HG03280 (cell line): ENCODE data around the gene HABP4.
A peak's percentile ranks its signal among the peaks of the same experiment; 100 is the strongest.

ENCODE experiments used
- ATAC-seq: cut with Tn5 transposase; IDR thresholded peaks from one replicate; pipeline ENCODE4 v1.9.1; 2021; ENCODE audit warnings: mild to moderate bottlenecking, moderate library complexity; ENCODE audit not compliant: unreplicated experiment

Gene HABP4

DNA sequence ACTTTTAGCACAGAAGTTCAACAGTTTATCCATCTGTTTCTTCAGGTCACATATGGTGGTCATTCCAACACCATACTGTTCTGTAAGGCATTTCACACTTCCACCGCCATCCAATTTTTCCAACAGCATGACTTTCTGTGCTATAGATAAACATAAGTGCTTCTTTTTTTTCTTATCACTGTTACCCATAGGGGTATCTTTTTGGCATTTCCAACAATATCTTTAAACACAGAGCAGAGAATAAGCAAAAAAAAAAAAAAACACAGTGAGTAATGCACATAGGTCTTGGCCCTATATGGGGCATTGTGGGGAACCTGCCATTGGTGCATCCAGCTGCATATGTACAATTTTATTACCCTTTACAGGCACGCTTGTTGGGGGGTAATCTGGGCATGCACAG, 19.6 kb upstream of the HABP4 start:
- ATAC-seq = no peak

DNA sequence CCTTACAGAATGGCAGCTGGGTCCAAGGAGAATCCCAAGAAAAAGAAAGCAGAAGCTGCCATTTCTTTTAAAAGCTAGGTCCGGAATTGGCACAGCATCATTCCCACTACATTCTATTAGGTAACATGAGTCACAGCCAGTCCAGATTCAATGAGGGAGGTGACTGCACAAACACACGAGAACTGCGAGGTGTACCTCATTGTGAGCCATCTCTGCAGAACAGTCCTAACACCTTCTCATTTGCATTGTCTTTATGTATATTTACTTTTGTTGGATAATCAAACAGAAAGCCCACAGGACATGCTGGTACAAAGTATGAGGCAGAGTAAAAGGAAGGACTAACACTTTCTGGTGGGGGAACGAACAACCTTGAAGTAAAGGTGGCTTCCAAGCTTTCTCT, 14.6 kb upstream of the HABP4 start:
- ATAC-seq = no peak

DNA sequence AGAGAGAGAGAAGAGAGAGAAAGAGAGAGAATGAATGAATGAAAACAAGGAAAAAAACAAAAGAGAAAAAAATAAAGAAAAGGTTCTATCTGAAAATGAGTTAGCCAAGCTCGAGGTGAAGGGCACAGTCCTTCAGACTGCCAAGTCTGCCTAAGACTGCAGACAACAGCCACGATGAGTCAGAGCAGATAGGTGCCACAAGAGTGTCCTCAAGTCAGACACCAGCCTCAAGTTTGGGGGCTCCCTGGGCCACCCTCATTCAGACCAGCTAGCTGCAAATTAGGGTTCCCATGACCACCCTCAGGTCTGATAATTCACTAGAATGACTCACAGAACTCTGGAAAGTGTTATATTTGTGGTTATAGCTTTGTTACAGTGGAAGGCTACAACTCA, 13.9 kb upstream of the HABP4 start:
- no peak for ATAC-seq

DNA sequence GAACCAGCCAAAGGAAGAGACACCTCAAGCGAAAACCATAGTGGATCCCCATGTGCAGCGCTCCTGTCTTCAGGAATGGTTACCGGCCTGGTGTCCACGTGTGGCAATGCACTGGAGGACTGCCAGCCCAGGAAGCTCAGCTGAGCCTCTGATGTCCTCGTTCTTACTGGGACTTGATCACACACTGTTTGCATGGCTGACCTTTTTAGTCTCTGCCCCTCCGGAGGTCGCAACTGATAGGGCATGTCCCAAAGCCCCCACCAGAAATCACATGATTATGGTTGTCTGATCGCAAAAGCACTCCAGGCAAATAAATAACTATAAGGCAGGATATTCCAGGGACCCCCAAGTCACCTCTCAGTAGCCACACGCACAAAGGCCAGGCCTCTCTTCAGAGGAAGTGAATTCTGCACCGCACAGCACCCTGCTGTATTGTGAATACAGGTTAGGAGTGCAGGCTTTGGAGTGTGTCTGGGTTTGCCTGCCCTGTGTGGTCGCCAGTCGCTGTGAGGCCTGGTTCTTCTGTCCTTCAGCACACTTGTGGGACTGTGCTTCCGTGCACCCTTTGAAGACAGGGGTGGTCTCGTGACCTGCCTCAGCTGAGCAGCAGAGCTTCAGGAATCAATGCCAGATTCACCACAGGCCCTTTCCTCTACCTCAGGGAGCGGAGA, 13.4 kb upstream of the HABP4 start:
- no peak for ATAC-seq

DNA sequence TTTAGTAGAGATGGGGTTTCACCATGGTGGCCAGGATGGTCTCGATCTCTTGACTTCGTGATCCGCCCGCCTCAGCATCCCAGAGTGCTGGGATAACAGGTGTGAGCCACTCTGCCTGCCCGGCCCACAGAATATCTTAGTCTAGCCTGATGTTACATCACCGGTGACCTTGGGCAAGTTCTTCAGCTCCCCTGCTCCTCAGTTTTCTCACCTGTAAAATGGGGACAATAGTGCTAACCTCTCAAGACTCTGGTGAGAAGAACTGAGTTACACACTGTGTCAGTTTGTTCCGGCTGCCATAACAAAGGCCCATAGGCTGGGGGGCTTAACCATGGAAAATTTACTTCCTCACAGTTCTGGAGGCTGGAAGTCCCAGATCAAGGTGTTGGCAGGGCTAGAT, 12.5 kb upstream of the HABP4 start:
- ATAC-seq = no peak

DNA sequence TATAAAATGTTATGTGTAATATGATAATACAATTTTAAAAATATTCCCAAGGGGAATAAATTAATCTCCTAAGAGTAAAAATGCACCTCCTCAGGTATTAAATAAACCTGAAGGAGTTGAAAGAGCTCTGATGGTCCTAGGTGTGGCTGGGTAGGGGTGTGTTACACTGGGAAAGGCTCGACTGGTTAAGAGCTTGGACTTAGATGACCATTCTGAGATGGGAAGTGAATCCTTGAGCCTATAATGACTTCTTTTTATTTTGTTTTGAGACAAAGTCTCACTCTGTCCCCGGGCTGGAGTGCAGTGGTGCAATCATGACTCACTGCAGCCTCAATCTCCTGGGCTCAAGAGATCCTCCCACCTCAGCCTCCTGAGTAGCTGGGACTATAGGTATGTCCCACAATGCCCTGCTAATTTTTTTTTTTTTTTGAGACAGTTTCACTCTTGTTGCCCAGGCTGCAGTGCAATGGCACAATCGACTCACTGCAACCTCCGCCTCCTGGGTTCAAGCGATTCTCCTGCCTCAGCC, 9.2 kb upstream of the HABP4 start:
- ATAC-seq = no peak

DNA sequence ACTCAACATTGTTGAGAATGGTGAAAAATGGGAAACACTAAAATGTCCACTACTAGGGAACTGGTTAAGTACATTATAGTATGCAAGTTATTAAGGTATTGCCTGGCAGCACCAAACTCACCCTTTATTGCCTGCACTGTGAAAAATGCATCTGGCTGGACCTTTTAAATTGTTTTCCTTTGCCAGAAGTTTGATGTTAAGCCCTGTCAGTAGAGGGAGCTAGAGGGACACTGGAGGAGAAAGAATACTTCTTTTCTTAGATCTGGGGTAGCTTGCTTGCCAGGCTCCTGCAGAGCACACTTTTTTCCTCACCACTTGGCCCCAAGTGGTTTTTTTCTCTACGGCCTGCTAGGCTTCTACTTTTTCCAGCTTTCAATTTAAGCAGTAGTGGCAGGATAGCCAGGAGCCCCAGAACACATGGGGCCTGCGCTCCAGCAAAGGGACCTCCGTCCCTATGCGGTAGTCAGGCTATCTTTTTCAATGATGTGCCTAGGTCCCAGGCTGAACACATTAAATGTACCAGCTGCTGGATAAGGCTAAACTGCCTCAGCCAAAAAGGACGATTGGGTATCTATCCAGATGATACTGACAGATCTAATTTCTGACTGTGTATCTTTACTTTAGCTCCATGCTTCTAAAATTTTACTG, 8.0 kb upstream of the HABP4 start:
- no peak for ATAC-seq

DNA sequence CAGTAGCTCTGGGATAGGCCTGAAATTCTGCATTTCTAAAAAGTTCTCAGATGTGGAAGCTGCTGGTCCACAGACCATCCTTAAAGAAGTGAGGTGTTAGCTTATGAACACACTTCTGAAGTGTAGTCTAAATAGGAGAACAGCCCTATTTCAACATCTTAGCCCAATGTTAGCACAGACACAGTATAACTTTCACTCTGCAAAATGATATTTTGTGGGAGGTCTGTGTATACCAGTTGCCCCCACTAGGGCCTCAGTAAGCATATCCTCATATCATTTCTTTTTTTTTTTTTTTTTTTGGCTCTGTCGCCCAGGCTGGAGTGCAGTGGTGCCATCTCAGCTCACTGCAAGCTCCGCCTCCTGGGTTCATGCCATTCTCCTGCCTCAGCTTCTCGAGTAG, 7.5 kb upstream of the HABP4 start:
- no peak for ATAC-seq

DNA sequence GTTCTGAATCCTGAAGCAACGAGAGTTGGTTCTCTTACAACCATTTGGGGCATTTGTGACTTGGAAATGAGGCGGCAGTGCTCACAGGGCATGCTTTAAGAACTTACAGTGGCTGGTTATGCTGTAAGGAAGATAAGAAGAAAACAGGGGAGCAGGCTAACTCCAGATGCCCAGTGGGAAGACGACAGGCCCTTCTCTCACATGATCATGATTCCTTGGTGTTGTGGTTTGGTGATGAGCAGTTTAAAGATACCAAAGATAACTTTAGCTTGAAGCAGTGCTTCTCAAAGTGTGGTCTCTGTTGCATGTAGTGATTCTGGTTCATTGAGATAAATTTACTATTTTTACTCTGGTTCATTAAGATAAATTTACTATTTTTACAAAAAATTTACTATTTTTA, 2.6 kb upstream of the HABP4 start:
- no peak for ATAC-seq

DNA sequence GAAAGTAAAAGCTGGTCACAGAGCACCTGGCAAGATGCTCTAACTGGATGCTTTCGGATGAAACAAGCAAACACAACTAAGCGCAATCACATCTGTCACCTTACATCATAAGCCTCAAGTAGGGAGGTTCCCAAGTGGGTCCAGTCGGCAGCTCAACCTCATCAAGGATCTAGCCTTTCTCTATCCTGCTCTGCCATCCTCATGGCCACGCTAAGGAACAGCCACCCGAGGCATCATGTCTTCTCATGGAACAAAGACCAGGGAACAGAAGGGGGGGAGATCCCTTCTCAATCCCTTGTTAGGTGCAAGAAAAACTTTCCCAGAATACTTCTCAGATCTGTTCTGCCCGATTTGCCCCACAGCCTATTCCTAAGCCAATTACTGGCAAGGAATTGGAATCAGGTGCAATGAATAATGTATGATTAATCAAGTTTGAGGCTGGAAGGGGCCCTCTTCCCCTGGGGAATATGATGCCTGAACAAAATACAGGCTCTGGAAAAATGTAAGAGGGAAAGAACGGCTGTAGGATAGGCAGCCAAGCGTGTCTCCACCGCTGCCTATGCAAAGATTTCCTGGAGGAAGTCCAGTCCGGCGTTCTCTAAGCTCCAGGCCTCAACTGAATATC, 1.3 kb upstream of the HABP4 start:
- no peak for ATAC-seq

DNA sequence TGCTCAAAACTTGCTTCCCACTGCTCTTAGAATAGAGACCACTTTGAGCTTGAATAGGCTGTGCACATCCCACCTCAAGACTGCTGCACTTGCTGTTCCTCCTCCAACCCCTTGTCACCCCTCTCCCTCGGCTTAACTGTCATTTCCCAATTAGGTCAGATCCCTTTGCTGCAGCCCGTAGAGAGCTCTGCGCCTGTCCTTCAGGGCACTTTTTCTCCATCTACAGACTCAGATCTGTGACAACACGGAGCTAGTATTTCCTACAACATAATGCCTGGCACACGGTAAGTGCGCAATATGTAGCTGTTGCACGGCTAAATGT, 485 bp upstream of the HABP4 start:
- peak; percentile 25 for ATAC-seq

DNA sequence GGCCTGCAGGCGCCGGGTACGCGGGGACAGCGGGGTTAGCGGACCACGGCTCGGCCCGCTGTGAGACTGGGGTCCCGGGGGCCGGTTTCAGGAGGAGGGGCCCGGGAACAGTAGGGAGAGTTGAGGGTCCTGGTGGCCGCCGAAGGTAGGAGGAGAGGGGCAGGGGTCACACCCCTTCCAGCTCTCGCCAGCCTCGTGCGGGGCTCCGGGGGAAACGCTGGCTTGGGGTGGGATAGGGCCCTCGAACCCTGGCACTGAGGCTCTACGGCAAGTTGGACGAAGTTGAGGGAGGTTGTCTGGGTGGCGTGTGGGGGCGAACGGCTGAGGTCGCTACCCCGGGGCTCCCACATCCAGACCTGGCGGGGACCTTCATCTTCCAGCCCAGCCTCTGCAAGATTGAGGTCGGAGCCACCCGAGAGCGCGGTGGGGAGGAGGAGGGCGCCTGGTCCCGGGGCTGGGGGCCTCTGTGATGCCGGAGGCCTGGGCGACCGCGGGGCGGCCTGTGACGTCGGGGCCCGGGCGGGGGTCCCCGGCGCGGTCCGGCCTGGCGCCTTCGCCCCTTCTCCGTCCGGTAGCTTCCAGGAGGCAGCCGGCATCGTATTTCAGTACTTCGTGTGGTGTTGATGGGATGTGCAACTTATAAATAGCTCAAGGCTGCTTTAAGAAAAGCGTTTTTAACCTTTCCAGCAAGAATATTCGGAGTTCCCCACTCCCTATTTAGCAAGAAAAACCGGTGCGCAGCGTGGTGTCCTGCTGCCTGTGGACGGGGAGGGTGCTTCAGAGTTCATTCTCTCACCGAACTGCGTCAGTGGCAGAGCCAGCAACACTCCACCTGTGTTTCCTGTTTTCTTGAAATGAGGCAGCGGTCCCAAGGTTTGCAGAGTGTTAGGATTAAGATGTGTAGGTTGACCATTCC, 902 bp downstream of the HABP4 start:
- ATAC-seq = no peak

DNA sequence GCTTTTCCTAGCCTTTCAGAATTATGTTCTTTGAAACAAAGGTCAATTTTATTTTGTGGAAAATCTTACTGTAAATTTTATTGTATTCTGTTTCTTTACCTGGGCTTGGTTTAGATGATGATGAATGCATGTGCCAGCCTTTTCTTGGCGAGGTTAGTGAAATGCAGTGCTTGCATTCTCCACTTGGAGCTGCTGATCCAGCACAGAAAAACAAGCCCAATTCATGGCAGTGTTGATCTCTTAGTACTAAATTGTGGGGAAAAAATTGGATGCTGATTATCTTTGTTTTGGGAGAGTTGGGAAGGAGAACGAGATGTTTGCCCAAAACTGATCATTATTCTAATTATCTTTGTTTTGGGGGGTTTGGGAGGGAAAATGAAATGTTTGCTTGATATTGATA, 3.7 kb downstream of the HABP4 start:
- ATAC-seq = no peak

DNA sequence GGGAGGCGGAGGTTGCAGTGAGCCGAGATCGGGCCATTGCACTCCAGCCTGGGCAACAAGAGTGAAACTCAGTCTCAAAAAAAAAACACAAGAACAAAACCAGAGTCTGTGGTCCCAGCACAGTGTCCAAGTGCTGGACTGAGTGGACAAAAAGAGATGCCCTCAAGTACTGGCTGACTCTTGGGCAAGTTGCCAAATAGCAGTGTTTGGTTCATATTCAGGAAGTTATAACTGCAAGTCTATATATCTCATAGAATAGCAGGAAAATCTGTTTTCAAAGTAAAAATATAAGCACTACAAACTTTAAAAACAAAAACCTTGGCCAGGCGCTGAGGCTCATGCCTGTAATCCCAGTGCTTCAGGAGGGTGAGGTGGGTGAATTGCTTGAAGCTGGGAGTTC, 7.3 kb downstream of the HABP4 start:
- no peak for ATAC-seq

DNA sequence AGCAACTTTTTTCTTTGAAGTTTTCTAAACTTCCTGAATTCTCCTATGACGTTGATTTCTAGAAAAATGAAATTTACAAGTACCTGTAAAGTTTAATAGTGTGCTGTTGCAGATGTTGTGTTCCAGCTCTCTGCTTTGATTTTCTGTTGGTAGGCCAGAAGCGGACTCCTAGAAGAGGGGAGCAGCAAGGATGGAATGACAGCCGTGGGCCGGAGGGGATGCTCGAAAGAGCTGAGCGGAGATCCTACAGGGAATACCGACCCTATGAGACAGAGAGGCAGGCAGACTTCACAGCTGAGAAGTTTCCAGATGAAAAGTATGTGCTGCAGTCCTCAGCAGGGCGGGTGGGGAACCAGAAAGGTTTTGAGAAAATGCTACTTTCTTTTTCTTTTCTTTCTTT, 8.3 kb downstream of the HABP4 start:
- no peak for ATAC-seq

DNA sequence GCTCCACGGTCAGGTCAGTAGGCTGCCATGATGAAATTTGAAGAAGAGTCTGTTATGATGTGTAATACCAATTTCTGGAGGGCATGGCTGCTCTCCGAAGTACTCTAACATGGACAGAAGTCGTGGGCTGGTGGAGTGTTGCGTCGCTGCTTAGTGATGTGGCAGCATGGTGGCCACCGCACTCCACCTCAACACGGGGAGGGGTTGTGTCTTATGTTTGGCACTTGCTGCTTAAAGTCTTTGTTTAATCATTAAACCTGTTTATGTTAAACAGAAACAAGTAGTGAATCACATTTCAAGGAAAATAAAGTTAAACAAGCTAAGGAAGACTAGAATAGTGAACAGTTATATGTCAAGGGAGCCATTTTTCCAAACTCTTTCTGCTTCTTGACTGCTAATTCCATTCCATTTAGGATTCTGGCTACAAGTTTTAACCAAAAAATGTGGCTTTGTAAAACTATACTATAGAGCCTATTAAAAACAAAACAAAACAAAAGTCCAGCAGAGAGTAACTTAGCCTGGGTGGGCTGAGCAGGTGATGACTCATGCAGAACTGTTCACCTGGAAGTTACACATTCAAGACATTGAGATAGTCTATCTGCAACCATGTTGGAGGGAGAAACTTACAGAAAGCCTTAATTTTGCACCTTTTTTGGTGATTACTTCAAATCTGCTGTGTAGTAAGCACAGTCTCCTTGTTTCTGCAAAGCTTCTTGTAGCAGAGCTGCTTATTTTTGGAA, 9.5 kb downstream of the HABP4 start:
- ATAC-seq = no peak

DNA sequence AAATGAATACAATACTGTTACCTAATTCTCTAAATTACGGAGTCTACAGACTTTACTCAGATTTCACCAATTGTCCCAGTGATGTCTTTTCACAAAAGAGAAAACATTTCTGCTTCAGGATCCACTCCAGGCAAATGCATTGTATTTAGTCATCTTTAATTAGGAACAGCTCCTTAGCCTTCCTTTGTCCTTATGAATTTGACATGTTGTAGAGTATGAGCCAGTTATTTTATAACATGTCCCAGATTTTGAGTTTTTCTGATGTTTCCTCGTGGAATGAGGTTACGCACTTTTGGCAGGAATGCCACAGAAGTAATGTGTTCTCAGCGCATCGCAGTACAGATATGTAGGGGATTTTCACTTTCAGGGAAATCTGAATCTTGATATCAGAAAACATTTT, 10.5 kb downstream of the HABP4 start:
- ATAC-seq = no peak

DNA sequence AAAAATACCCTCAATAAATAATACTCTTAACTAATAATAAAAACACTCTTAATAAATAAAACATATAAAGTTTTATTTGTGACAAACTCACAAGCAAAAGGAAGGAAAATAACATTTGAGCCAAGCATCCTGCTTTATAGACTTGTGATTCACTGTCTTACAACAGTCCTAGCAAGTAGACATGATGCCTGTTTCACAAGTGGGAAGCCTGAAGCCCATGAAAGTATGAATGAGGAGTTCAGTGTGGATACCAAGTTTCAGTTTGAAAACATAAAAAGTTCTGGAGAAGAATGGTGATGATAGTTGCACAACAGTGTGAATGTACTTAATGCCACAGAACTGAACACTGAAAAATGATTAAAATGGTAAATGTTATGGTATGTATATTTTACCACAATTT, 10.9 kb downstream of the HABP4 start:
- ATAC-seq = no peak

DNA sequence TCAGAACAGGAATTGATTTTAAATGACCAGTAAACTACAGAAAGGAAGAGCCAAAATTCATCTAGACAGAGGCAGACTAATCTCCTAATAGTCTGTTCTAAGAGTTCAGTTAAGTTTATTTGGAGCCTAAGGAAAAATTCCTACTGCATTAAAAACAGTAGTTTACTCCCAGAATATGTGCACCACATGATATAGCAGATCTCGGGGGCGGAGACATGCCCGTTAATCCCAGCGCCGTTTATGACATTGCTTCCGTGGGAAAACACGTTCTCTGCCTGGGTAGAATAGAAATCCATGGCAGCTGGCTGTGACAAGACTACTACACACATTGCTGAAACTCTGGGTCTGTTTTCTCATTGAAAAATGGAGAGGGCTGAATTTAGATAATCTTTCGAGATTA, 11.4 kb downstream of the HABP4 start:
- ATAC-seq = no peak

DNA sequence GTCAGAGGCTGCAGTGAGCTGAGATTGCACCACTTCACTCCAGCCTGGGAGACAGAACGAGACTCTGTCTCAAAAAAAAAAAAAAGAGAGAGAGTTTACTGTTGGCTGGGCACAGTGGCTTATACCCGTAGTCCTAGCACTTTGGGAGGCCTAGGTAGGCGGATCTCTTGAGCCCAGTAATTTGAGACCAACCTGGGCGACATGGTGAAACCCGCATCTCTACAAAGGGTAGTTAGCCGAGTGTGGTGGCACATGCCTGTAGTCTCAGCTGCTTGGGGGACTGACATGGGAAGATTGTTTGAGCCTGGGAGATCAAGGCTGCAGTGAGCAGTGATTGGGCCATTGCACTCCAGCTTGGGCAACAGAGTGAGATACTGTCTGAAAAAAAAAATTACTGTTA, 12.6 kb downstream of the HABP4 start:
- ATAC-seq = no peak

DNA sequence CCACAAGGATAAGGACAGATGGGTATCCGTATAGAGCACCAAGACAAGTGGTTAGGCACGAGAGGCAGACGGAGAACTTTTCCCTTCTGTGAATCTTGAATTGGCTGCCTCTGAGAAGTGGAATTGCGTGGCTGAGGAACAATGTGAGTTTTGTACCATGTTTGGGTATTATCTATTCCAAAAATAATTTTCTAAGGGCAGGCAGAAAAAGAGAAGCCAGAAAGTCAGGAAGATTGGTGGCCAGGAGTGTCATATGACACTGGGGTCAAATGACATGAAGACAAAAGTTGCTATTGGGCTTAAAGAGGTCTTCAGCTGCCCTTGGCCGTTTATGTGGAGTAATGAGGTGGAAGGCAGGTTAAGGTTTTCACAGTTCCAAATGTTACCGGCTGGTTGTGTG, 14.5 kb downstream of the HABP4 start:
- no peak for ATAC-seq
